H9 (cell line): ENCODE data around the gene FBN1. TPM values are rescaled to one million over a fixed set of nuclear protein-coding genes. Genes with fewer than 3 reads are reported as not detected.
A peak's percentile ranks its signal among the peaks of the same experiment; 100 is the strongest.

ENCODE experiments used
- DNase-seq: peaks from one replicate; pipeline ENCODE4 v3.0.0-alpha.2; 2017
- H2AFZ ChIP-seq: one replicate; pipeline ENCODE4 v1.6.1; 2013; ENCODE audit warnings: mild to moderate bottlenecking, low read length, control low read depth, moderate library complexity
- H2AK5ac ChIP-seq: 2 replicates; pipeline ENCODE4 v1.6.1; 2013; ENCODE audit warnings: low read length, control low read depth, mixed read lengths; ENCODE audit not compliant: insufficient read length
- H2BK120ac ChIP-seq: one replicate; pipeline ENCODE4 v1.6.1; 2013; ENCODE audit warnings: low read depth, mild to moderate bottlenecking, low read length, control low read depth, inconsistent platforms; ENCODE audit not compliant: poor library complexity, severe bottlenecking
- H2BK12ac ChIP-seq: 2 replicates; pipeline ENCODE4 v1.6.1; 2013; ENCODE audit warnings: low read length, control low read depth, mixed read lengths, low read depth; ENCODE audit not compliant: insufficient read length
- H2BK15ac ChIP-seq: 2 replicates; pipeline ENCODE4 v1.6.1; 2013; ENCODE audit warnings: low read depth, low read length, control low read depth
- H2BK20ac ChIP-seq: one replicate; pipeline ENCODE4 v1.6.1; 2013; ENCODE audit warnings: low read depth, mild to moderate bottlenecking, low read length, control low read depth, inconsistent platforms; ENCODE audit not compliant: poor library complexity, severe bottlenecking
- H2BK5ac ChIP-seq: 2 replicates; pipeline ENCODE4 v1.6.1; 2013; ENCODE audit warnings: low read length, control low read depth, mixed read lengths; ENCODE audit not compliant: insufficient read length
- H3K14ac ChIP-seq: 2 replicates; pipeline ENCODE4 v1.6.1; 2013; ENCODE audit warnings: low read length, control low read depth; ENCODE audit not compliant: insufficient read depth
- H3K18ac ChIP-seq: 2 replicates; pipeline ENCODE4 v1.6.1; 2013; ENCODE audit warnings: low read depth, mild to moderate bottlenecking, mixed read lengths, low read length, control low read depth; ENCODE audit not compliant: insufficient read length
- H3K23ac ChIP-seq: 2 replicates; pipeline ENCODE4 v1.6.1; 2013; ENCODE audit warnings: low read length, control low read depth, mixed read lengths, low read depth; ENCODE audit not compliant: insufficient read length
- H3K23me2 ChIP-seq: 2 replicates; pipeline ENCODE4 v1.6.1; 2013; ENCODE audit warnings: low read depth, mild to moderate bottlenecking, mixed read lengths, low read length, control low read depth; ENCODE audit not compliant: insufficient read length, poor library complexity, severe bottlenecking
- H3K27ac ChIP-seq: 2 replicates; pipeline ENCODE4 v1.5.1; 2013; ENCODE audit warnings: low read length, control low read depth, mixed read lengths, low read depth; ENCODE audit not compliant: insufficient read length
- H3K27me3 ChIP-seq: 2 replicates; pipeline ENCODE4 v1.6.1; 2013; ENCODE audit warnings: low read length, control low read depth, inconsistent platforms; ENCODE audit not compliant: insufficient read depth
- H3K4ac ChIP-seq: 2 replicates; pipeline ENCODE4 v1.6.1; 2013; ENCODE audit warnings: low read depth, mild to moderate bottlenecking, control low read depth, inconsistent platforms, low read length, moderate library complexity
- H3K4me1 ChIP-seq: 2 replicates; pipeline ENCODE4 v1.6.1; 2013; ENCODE audit warnings: low read length, control low read depth, inconsistent platforms; ENCODE audit not compliant: insufficient read depth
- H3K4me2 ChIP-seq: 2 replicates; pipeline ENCODE4 v1.6.1; 2013; ENCODE audit warnings: low read length, control low read depth, mixed read lengths; ENCODE audit not compliant: insufficient read length, insufficient read depth
- H3K56ac ChIP-seq: 2 replicates; pipeline ENCODE4 v1.6.1; 2013; ENCODE audit warnings: low read depth, mild to moderate bottlenecking, mixed read lengths, low read length, control low read depth; ENCODE audit not compliant: insufficient read length
- H3K79me1 ChIP-seq: 2 replicates; pipeline ENCODE4 v1.6.1; 2013; ENCODE audit warnings: low read depth, mild to moderate bottlenecking, moderate library complexity, low read length, control low read depth, inconsistent platforms; ENCODE audit not compliant: insufficient read depth, poor library complexity, severe bottlenecking
- H3K79me2 ChIP-seq: 2 replicates; pipeline ENCODE4 v1.6.1; 2013; ENCODE audit warnings: low read length, control low read depth, inconsistent platforms; ENCODE audit not compliant: insufficient read depth
- H3K9ac ChIP-seq: 2 replicates; pipeline ENCODE4 v1.6.1; 2013; ENCODE audit warnings: low read length, control low read depth, mixed read lengths; ENCODE audit not compliant: insufficient read length; ENCODE audit errors: extremely low read depth
- H3K9me3 ChIP-seq: one replicate; pipeline ENCODE4 v1.6.1; 2013; ENCODE audit warnings: low read depth, low read length, inconsistent platforms; ENCODE audit not compliant: control insufficient read depth
- H3T11ph ChIP-seq: one replicate; pipeline ENCODE4 v1.6.1; 2013; ENCODE audit warnings: mild to moderate bottlenecking, low read length, control low read depth, inconsistent platforms
- H4K20me1 ChIP-seq: one replicate; pipeline ENCODE4 v1.6.1; 2013; ENCODE audit not compliant: control insufficient read depth, insufficient read length, insufficient read depth
- H4K5ac ChIP-seq: 2 replicates; pipeline ENCODE4 v1.6.1; 2013; ENCODE audit warnings: low read depth, mild to moderate bottlenecking, mixed read lengths, low read length, control low read depth; ENCODE audit not compliant: insufficient read length
- H4K8ac ChIP-seq: replicated peaks from 2 replicates; pipeline ENCODE4 v1.6.1; 2013; ENCODE audit warnings: low read length, control low read depth, mixed read lengths, low read depth; ENCODE audit not compliant: insufficient read length
- H4K91ac ChIP-seq: 2 replicates; pipeline ENCODE4 v1.6.1; 2013; ENCODE audit warnings: low read depth, mild to moderate bottlenecking, moderate library complexity, mixed read lengths, low read length, control low read depth; ENCODE audit not compliant: insufficient read length
- H3K27ac Mint-ChIP-seq, 3 experiments: 2 replicates in 2 of 3; 3 replicates in 1 of 3; pipeline ENCODE4 v1.8.0; 2020 to 2021; ENCODE audit warnings: mixed read lengths in 3 of 3, mild to moderate bottlenecking in 1 of 3, moderate library complexity in 1 of 3
- H3K27me3 Mint-ChIP-seq: 2 replicates; pipeline ENCODE4 v1.8.0; 2021; ENCODE audit warnings: low read depth, mild to moderate bottlenecking, moderate library complexity, mixed read lengths
- H3K36me3 Mint-ChIP-seq, 3 experiments: 2 replicates in 2 of 3; 3 replicates in 1 of 3; pipeline ENCODE4 v1.8.0; 2020 to 2021; ENCODE audit warnings: low read depth in 3 of 3, mixed read lengths in 3 of 3; ENCODE audit not compliant: insufficient read depth in 1 of 3
- H3K4me1 Mint-ChIP-seq, 2 experiments: 2 replicates each; pipeline ENCODE4 v1.8.0; 2020; ENCODE audit warnings: mixed read lengths in 2 of 2
- H3K4me3 Mint-ChIP-seq, 2 experiments: 2 replicates in 1 of 2; 3 replicates in 1 of 2; pipeline ENCODE4 v1.8.0; 2020 to 2021; ENCODE audit warnings: mild to moderate bottlenecking in 2 of 2, mixed read lengths in 2 of 2, moderate library complexity in 1 of 2
- H3K9me3 Mint-ChIP-seq, 2 experiments: 2 replicates in 1 of 2; 3 replicates in 1 of 2; pipeline ENCODE4 v1.8.0; 2020; ENCODE audit warnings: mild to moderate bottlenecking in 2 of 2, mixed read lengths in 2 of 2, moderate library complexity in 1 of 2
- WGBS: extraction: QIAGEN DNeasy Blood & Tissue Kit; methylation state at CpG from one replicate; pipeline ENCODE4 v1.1.7; 2013; ENCODE audit warnings: missing lambda C conversion rate, low lambda C conversion rate, mixed read lengths; ENCODE audit not compliant: insufficient read length; ENCODE audit errors: extremely low coverage; 5-methylcytosine and 5-hydroxymethylcytosine counted together
- total RNA-seq: library from RNA; stranded (reverse); gene quantifications from 2 replicates; pipeline ENCODE4 v1.2.1, GENCODE V29; 2021
- TF ChIP-seq, protein P1 (sequence below): fragments of 200-600 bp; sonication (generic); conservative IDR thresholded peaks from 3 replicates; pipeline ENCODE4 v1.8.0; 2021; ENCODE audit warnings: antibody characterized with exemption, mild to moderate bottlenecking

The FBN1 gene
- total RNA-seq, 1 experiment from 2014 or later = 3.6 TPM

GRCh38 chr15:48520376-48521155, 124.9 kb downstream of the FBN1 start:
- peaks cover 1 to 2% of the 10 kb centered on the region in 2 experiments; a peak in 2 of 5 replicates for H3K9me3 Mint-ChIP-seq
- TF ChIP-seq, protein P1, sequence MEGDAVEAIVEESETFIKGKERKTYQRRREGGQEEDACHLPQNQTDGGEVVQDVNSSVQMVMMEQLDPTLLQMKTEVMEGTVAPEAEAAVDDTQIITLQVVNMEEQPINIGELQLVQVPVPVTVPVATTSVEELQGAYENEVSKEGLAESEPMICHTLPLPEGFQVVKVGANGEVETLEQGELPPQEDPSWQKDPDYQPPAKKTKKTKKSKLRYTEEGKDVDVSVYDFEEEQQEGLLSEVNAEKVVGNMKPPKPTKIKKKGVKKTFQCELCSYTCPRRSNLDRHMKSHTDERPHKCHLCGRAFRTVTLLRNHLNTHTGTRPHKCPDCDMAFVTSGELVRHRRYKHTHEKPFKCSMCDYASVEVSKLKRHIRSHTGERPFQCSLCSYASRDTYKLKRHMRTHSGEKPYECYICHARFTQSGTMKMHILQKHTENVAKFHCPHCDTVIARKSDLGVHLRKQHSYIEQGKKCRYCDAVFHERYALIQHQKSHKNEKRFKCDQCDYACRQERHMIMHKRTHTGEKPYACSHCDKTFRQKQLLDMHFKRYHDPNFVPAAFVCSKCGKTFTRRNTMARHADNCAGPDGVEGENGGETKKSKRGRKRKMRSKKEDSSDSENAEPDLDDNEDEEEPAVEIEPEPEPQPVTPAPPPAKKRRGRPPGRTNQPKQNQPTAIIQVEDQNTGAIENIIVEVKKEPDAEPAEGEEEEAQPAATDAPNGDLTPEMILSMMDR = peak; percentile 67
- Histone ChIP-seq H3K4ac (no peak overlapping the region), H3K14ac (no peak overlapping the region), H2AK5ac (no peak overlapping the region), H3K4me2 (no peak overlapping the region), H3K9ac (no peak overlapping the region), H4K20me1 (no peaks in the 10 kb centered on the region), H2BK5ac (no peak overlapping the region), H3K27ac (no peak overlapping the region), H3K56ac (no peak overlapping the region), H3K27me3 (no peaks in the 10 kb centered on the region), H3K18ac (no peak overlapping the region), H4K91ac (no peak overlapping the region), H3K23me2 (no peaks in the 10 kb centered on the region), H3T11ph (no peak overlapping the region), H3K23ac (no peak overlapping the region), H3K79me2 (no peaks in the 10 kb centered on the region), H3K79me1 (no peaks in the 10 kb centered on the region), H4K5ac (no peak overlapping the region), H2BK12ac (no peak overlapping the region), H3K4me1 (no peaks in the 10 kb centered on the region; the same call in 1 of the 2 replicates), H2BK20ac (no peak overlapping the region), H2BK120ac (no peak overlapping the region), H4K8ac (no peak overlapping the region), H2BK15ac (no peak overlapping the region), H3K9me3 (no peaks in the 10 kb centered on the region), H2AFZ (no peak overlapping the region)
- H3K4me3 Mint-ChIP-seq = no peak overlapping the region
- peaks cover 0 to 3% (median 0%) of the 10 kb centered on the region in 3 experiments; a peak in 2 of 7 replicates for H3K36me3 Mint-ChIP-seq
- H3K27ac Mint-ChIP-seq = no peak overlapping the region; a peak in 1 of 7 replicates
- peaks cover 3 to 4% of the 10 kb centered on the region in 2 experiments for H3K4me1 Mint-ChIP-seq
- no peaks in the 10 kb centered on the region for H3K27me3 Mint-ChIP-seq
- DNase-seq = peak; percentile 66
- WGBS = no CpG with 5 or more reads among the region's 15 CpGs
